B cell (primary cell): ENCODE data around the gene ATR. TPM values are rescaled to one million over a fixed set of nuclear protein-coding genes. Genes with fewer than 3 reads are reported as not detected.

Experiments used
- ATAC-seq: fragments of 200-7000 bp; cut with Tn5 transposase; one replicate; pipeline ENCODE4 v1.10.0; 2021; ENCODE audit warnings: low read depth, mild to moderate bottlenecking, moderate number of reproducible peaks, moderate library complexity
- CTCF ChIA-PET: fragments of 350-600 bp; sonication (Branson Sonifier 250); formaldehyde crosslinking; loops from one replicate; lab custom pipeline; 2021; ENCODE audit warnings: antibody characterized with exemption, inconsistent platforms; lab: Charles Lee
- POLR2A ChIA-PET: fragments of 350-600 bp; sonication (Branson Sonifier 250); formaldehyde crosslinking; loops from one replicate; lab custom pipeline; 2021; ENCODE audit warnings: antibody characterized with exemption; lab: Charles Lee
- DNase-seq: peaks from one replicate; pipeline ENCODE4 v3.0.0; 2013
- H2AFZ ChIP-seq: 2 replicates; pipeline ENCODE4 v1.6.1; 2012; ENCODE audit warnings: mild to moderate bottlenecking, low read depth, low read length; ENCODE audit not compliant: insufficient read depth, poor library complexity, severe bottlenecking
- H3K27ac ChIP-seq, 2 donors: 1 replicate in 1 of 2; 2 replicates in 1 of 2; pipeline ENCODE4 v1.5.1; 2012 to 2013; ENCODE audit warnings: low read length in 2 of 2, mild to moderate bottlenecking in 2 of 2, moderate library complexity in 1 of 2
- H3K27me3 ChIP-seq, 4 experiments: fragments of 200-600 bp in 1 of 4; sonication (generic) in 1 of 4; replicated peaks in 1 of 4; 1 replicate in 2 of 4; 2 replicates in 2 of 4; pipeline versions ENCODE4 v1.6.1 to v1.7.0; 2013 to 2016; ENCODE audit warnings: low read length in 3 of 4, mild to moderate bottlenecking in 2 of 4, mixed read lengths in 1 of 4, moderate library complexity in 1 of 4; ENCODE audit not compliant: insufficient read depth in 4 of 4, control insufficient read depth in 3 of 4; ENCODE audit errors: control extremely low read depth in 1 of 4
- H3K36me3 ChIP-seq, 2 experiments: replicated peaks in 1 of 2; 1 replicate in 1 of 2; 2 replicates in 1 of 2; pipeline versions ENCODE4 v1.6.1 to v1.7.1; 2013; ENCODE audit warnings: low read length in 1 of 2; ENCODE audit not compliant: insufficient read depth in 2 of 2, control insufficient read depth in 1 of 2; ENCODE audit errors: control extremely low read depth in 1 of 2, extremely low read depth in 1 of 2
- H3K4me1 ChIP-seq, 2 donors: fragments of 200-600 bp in 1 of 2; sonication (generic) in 1 of 2; 1 replicate in 1 of 2; 2 replicates in 1 of 2; pipeline versions ENCODE4 v1.5.1 to v1.6.1; 2013 to 2017; ENCODE audit warnings: low read length in 2 of 2; ENCODE audit not compliant: control insufficient read depth in 2 of 2, insufficient read depth in 2 of 2
- H3K4me2 ChIP-seq: replicated peaks from 2 replicates; pipeline ENCODE3; 2012; ENCODE audit warnings: mild to moderate bottlenecking, low read depth, low read length; ENCODE audit not compliant: poor library complexity, severe bottlenecking
- H3K4me3 ChIP-seq, 5 experiments: fragments of 200-600 bp in 1 of 5; sonication (generic) in 1 of 5; 1 replicate in 3 of 5; 2 replicates in 2 of 5; pipeline versions ENCODE4 v1.5.1 to v1.7.0; 2011 to 2016; ENCODE audit warnings: low read length in 4 of 5, mild to moderate bottlenecking in 4 of 5, low read depth in 2 of 5, control low read depth in 1 of 5, moderate library complexity in 1 of 5; ENCODE audit not compliant: insufficient read depth in 1 of 5; ENCODE audit errors: control extremely low read depth in 1 of 5, extremely low read depth in 1 of 5
- H3K79me2 ChIP-seq: fragments of 200-600 bp; sonication (generic); one replicate; pipeline ENCODE4 v1.6.0; 2016; ENCODE audit warnings: low read length; ENCODE audit not compliant: control insufficient read depth, insufficient read depth
- H3K9ac ChIP-seq: fragments of 200-600 bp; sonication (generic); 2 replicates; pipeline ENCODE4 v1.6.1; 2017; ENCODE audit warnings: mild to moderate bottlenecking, low read length, moderate library complexity
- H3K9me3 ChIP-seq, 3 donors: one replicate each; pipeline versions ENCODE4 v1.6.1 to v1.7.1; 2013; ENCODE audit warnings: low read length in 2 of 3; ENCODE audit not compliant: control insufficient read depth in 2 of 3, insufficient read depth in 1 of 3; ENCODE audit errors: control extremely low read depth in 1 of 3
- H4K20me1 ChIP-seq: 2 replicates; pipeline ENCODE4 v1.6.0; 2012; ENCODE audit warnings: mild to moderate bottlenecking, low read length; ENCODE audit not compliant: insufficient read depth, control insufficient read depth, poor library complexity, severe bottlenecking
- H3K27ac Mint-ChIP-seq: one replicate; pipeline ENCODE4 v1.8.0; 2021; ENCODE audit warnings: mixed read lengths
- H3K27me3 Mint-ChIP-seq: one replicate; pipeline ENCODE4 v1.8.0; 2021; ENCODE audit warnings: mixed read lengths
- H3K4me1 Mint-ChIP-seq: one replicate; pipeline ENCODE4 v1.8.0; 2021; ENCODE audit warnings: mixed read lengths
- H3K4me3 Mint-ChIP-seq: one replicate; pipeline ENCODE4 v1.8.0; 2021; ENCODE audit warnings: mixed read lengths
- H3K9me3 Mint-ChIP-seq: one replicate; pipeline ENCODE4 v1.8.0; 2022; ENCODE audit warnings: mixed read lengths; ENCODE audit not compliant: insufficient read depth
- EZH2 ChIP-seq: IDR thresholded peaks from 2 replicates; pipeline ENCODE4 v1.6.1; 2012; ENCODE audit warnings: borderline replicate concordance, low read depth, mild to moderate bottlenecking, moderate library complexity, low read length; ENCODE audit not compliant: insufficient read depth, poor library complexity, severe bottlenecking
- WGBS: methylation state at CpG from one replicate; pipeline ENCODE4 v1.1.5; 2013; ENCODE audit warnings: missing lambda C conversion rate; ENCODE audit not compliant: insufficient coverage; 5-methylcytosine and 5-hydroxymethylcytosine counted together
- intact Hi-C: fragments of 100-400 bp; cut with micrococcal nuclease; formaldehyde crosslinking; loops from one replicate; pipeline ENCODE4 v1.10.0; 2022
- polyA plus RNA-seq: library from polyadenylated mRNA; depleted of rRNA; stranded (reverse); fragments of >200 nt; gene quantifications from 2 replicates; pipeline ENCODE4 v1.2.3, GENCODE V29; 2012
- total RNA-seq, 2 donors: library from RNA; stranded (reverse); fragments of 120-200 nt in 1 of 2; gene quantifications; 1 replicate in 1 of 2; 2 replicates in 1 of 2; pipeline versions ENCODE4 v1.2.3 to v1.2.4, GENCODE V29; 2013 to 2022
- TF ChIP-seq, protein P1 (sequence below): fragments of 200-600 bp; IDR thresholded peaks from one replicate; pipeline ENCODE4 v1.8.0; 2022; ENCODE audit warnings: antibody characterized with exemption, mild to moderate bottlenecking

The ATR gene
- total and polyA plus RNA-seq, 2 donors (not counting 1 experiment from before 2014, with no cell fraction given): 17.1 to 46.7 TPM

GRCh38 chr3:142566096-142566495 lies 12.4 kb downstream of the ATR start:
- Histone ChIP-seq H3K4me2 (no peak overlapping the region), H3K9ac (no peak overlapping the region), H3K4me1 (no peaks in the 10 kb centered on the region), H3K27me3 (no peaks in the 10 kb centered on the region), H4K20me1 (peaks cover 26% of the 10 kb centered on the region), H2AFZ (no peak overlapping the region), H3K4me3 (no peak overlapping the region), H3K36me3 (peaks cover 4 to 26% of the 10 kb centered on the region in 2 experiments), H3K9me3 (peaks cover 0 to 8% (median 0%) of the 10 kb centered on the region in 3 donors), H3K79me2 (peaks cover 19% of the 10 kb centered on the region), H3K27ac (no peak overlapping the region)
- no peak for DNase-seq
- intact Hi-C loops: no loop called here
- no peaks in the 10 kb centered on the region for H3K9me3 Mint-ChIP-seq
- H3K27ac Mint-ChIP-seq: no peak overlapping the region
- TF ChIP-seq, protein P1, sequence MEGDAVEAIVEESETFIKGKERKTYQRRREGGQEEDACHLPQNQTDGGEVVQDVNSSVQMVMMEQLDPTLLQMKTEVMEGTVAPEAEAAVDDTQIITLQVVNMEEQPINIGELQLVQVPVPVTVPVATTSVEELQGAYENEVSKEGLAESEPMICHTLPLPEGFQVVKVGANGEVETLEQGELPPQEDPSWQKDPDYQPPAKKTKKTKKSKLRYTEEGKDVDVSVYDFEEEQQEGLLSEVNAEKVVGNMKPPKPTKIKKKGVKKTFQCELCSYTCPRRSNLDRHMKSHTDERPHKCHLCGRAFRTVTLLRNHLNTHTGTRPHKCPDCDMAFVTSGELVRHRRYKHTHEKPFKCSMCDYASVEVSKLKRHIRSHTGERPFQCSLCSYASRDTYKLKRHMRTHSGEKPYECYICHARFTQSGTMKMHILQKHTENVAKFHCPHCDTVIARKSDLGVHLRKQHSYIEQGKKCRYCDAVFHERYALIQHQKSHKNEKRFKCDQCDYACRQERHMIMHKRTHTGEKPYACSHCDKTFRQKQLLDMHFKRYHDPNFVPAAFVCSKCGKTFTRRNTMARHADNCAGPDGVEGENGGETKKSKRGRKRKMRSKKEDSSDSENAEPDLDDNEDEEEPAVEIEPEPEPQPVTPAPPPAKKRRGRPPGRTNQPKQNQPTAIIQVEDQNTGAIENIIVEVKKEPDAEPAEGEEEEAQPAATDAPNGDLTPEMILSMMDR: no peak
- no peak for TF ChIP-seq EZH2
- no peak overlapping the region for H3K4me3 Mint-ChIP-seq
- peaks cover 6% of the 10 kb centered on the region for H3K4me1 Mint-ChIP-seq
- 100% methylated on average over 1 of the region's 3 CpGs for WGBS
- ChIA-PET CTCF (no interaction called here), POLR2A (no interaction called here)
- H3K27me3 Mint-ChIP-seq: no peaks in the 10 kb centered on the region
- ATAC-seq: no peak

DNA sequence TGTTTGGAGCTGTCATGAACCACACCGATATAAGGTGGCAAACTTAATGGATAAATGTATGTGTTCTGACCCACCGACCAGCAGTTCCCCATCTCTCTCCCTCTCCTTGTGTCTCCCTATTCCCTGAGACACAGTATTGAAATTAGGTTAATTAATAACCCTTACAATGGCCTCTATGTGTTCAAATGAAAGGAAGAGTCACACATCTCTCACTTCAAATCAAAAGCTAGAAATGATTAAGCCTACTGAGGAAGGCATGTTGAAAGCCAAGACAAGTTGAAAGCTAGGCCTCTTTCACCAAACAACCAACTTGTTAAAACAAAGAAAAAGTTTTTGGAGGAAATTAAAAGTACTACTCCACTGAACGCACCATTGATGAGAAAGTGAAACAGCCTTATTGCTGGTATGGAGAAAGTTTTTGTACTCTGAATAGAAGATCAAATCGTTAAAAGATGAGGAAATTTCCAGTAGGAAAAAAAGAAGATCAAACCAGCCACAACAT lies 15.0 kb downstream of the ATR start:
- CTCF ChIA-PET: interaction anchor here (1.4 kb wide), 1 partner anchor 23 kb away, joined by 3 read pairs; no protein-coding TSS in a partner anchor

More for the DNA sequence above, 15.0 kb downstream of the ATR start:
- no peak overlapping the region for H3K9ac ChIP-seq
- H3K4me1 Mint-ChIP-seq: no peaks in the 10 kb centered on the region
- no peak overlapping the region for H3K27ac Mint-ChIP-seq
- H3K79me2 ChIP-seq: peaks cover 3% of the 10 kb centered on the region
- H3K27me3 Mint-ChIP-seq: no peaks in the 10 kb centered on the region
- no peaks in the 10 kb centered on the region for H3K4me1 ChIP-seq
- intact Hi-C loops: no loop called here
- H2AFZ ChIP-seq: no peak overlapping the region
- no peak overlapping the region for H3K4me2 ChIP-seq
- ATAC-seq (no peak), DNase-seq (no peak)
- peaks cover 0 to 4% (median 0%) of the 10 kb centered on the region in 3 donors for H3K9me3 ChIP-seq
- no peak overlapping the region for H3K4me3 Mint-ChIP-seq
- POLR2A ChIA-PET: no interaction called here
- H3K27ac ChIP-seq: no peak overlapping the region
- peaks cover 12% of the 10 kb centered on the region for H4K20me1 ChIP-seq
- no peak overlapping the region for H3K4me3 ChIP-seq
- peaks cover 0 to 43% of the 10 kb centered on the region in 2 experiments for H3K36me3 ChIP-seq
- no peaks in the 10 kb centered on the region for H3K27me3 ChIP-seq
- WGBS: no CpG with 5 or more reads among the region's 4 CpGs
- H3K9me3 Mint-ChIP-seq: no peaks in the 10 kb centered on the region
- TF ChIP-seq, protein P1: no peak
- TF ChIP-seq EZH2: no peak
